Superior temporal gyrus (tissue), 1 donor: ENCODE measurements around the gene DCHS2.

ENCODE experiments used
- DNase-seq: peaks from one replicate; pipeline ENCODE4 v3.0.0-alpha.2; 2016; ENCODE audit errors: extremely low spot score

The DCHS2 gene

DNA sequence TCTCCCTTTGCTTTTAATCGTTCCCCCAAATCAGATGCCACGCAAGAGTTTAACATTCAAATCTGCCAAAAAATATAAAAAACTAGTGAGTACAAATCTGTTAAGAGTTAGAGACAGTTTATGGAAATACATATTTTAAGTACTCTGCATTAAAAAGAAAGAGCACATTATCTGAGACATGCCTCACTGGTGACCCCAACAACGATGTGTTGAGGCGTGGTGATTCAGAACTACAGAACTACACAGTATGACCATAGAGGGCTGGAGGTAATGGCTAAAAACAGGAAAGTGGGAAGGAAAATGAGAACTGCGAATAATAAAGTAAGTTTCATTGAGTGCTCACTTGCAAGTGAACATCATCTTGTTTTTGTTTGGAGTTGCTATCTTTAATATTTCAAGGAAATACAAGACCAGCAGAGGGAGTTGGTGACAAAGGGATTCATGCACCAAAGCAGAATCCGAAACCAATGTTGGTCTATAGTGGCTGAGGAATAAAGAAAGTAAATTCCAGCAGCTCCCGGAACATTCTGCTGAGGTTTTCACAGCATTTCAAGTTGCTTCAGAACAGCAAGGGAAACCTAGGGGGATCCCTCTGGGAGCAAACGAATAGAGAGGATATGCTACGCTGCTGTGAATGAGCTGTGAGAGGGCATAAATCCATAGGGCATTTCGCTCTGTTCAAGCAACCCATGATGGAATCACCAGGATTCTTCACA is 92.2 kb downstream of the DCHS2 start:
- peak; percentile 63 for DNase-seq

DNA sequence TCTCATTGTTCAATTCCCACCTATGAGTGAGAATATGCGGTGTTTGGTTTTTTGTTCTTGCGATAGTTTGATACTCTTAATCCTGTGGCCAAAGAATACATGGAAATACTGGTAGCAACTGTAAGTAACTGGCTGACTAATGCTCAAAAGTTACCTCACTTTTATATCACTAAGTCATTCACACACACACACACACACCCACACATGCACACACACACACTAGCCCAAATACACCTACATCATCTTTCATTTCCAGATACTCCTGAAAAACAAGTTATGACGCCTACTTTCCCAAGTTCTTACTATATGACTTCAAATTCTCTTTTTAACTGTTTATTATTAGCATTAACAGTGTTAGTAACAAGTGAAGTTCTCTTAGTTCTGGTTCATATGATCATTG is 101.3 kb downstream of the DCHS2 start:
- no peak for DNase-seq

DNA sequence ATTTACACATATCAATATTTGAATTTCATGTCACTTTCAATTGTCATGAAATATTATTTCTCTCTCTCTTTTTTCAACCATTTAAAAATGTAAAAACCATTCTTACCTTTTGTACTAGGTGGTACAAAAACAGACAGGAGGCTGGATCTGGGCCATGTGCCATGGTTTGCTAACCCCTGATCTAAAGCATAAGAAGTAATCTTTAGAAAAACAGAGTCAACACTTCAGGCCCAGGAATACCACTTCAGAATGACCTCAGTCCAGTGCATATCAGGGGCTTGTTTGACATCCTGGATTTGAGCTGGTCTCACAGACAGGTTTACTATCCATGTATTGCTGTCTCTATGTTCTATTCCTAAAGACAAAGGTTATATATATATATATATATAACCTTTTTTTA is 102.5 kb downstream of the DCHS2 start:
- DNase-seq, result no peak

DNA sequence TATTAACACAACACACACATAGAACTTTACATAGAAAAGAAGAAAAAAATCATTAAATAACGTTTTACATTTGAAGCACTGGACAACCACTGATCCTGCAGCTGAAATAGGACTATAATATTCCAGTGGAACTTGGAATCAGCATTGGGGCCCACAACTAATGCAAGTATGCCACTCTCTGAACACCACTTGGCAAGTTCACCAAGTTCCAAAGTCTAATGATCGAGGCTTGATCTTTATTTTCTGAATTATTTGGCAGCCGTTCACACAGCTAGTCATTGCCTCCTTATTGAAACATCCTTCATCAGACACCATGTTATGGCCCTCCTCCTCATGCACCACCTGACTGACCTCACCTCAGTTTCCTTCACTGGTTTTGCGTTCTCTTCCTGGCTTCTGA is 107.6 kb downstream of the DCHS2 start:
- no peak for DNase-seq

DNA sequence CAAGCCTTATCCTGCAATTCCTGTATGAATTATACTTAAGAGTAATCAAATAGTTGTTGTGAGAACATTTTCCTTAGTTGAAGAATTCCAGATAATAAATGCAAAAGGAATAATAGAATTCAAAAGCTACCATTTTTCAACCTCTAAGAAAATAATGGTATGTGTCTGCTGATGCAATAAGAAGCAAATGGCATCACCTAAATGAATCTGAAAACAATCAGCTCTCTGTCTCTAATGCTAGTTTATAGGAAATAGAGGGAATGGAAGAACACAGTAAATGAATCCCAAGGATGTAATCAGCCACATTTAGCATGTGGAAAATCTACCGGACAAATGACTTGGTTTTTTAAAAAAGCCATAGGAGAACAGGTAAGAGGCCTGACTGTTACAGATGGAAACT is 115.1 kb downstream of the DCHS2 start:
- DNase-seq, result no peak

DNA sequence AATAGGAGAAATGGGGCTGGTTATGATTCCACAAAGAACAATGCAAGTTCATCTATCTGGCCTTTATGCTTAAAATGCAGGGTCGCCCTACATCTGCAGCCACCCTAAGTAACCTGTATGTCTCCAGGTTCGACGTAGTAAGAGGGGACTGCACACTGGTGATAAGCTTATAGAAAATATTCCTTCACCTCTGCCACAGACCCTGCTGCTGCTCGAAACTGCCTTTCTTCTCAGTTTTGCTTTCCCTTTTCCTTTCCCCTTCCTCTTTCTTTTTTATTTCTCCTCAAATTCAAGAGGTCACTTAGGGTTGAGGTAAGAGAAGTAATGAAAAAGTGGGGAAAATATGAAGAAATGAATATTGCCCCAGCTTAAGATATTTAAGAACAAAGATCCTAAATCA is 123.5 kb downstream of the DCHS2 start:
- DNase-seq, result no peak

DNA sequence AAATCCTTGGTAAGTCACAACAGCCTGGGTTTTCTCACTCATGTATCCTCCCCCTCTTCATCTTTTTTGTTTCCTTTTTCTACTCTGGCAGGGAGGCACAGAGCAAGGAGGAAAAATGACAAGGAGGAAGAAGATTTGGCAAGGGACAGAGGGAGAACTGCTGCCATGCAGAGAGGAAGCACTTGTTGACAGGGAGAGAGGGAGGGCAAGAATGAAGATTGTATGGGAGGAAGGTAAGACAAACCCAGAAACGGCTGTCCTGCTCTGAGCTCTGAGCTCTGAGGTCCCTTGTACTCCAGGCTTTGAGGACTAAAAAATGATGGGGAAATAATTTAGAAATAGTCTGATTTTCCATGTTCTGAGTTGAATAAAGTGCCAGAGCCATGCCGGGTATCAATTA is 123.9 kb downstream of the DCHS2 start:
- peak; percentile 48 for DNase-seq

DNA sequence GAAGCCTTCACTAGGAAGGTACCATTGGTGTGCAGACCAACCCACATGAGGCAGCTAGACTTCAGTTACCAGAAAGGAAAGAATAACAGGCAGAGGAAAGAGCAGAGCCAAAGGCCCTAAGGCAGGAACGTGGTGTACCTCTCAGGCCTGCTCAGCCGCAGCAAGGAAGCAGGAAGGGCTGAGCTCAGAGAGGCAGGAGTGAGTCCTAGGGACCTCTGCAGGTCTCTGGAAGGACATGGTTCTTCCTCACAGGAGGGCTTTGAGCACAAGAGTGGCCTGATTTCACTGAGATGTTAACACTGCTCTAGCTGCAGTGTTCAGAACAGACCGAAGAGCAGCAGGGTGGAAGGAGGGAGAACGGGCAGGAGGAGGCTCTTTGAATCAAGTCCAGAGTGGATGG is 124.6 kb downstream of the DCHS2 start:
- no peak for DNase-seq

DNA sequence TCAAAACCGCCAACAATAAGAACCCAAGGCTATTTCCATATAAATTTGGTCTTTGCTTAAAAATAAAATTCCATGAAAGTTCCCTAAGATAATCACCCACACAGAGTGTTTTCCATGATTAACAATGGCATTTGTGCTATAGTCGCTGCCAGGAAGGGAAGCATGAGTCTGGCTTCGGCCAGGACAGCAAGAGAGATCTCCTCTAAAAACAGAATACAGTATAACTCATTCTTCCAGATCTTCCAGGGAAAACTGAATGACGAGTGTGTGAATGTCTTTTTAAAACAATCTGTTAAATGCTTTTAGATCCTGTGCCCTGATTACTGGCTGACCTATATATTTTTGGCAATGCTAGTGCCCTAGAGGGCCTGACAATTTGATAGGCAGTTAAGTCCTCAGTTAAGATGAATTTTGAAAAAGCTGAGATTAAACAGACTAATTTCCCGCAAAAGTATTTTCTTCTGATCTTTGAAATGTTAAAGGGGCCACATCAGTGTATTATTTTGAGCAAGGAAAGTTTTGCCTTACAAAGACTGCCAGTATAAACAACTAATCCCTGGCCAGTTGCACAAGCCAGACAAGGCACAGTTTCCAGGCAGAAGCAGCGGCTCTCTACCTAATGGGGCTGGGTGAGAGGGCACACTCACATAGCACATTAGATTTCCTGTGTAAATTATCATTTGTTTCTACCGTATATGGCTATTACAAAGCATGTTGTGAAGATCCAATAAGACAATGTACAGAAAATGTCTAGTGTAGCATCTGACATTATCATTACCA is 127.3 kb downstream of the DCHS2 start:
- DNase-seq, result no peak

DNA sequence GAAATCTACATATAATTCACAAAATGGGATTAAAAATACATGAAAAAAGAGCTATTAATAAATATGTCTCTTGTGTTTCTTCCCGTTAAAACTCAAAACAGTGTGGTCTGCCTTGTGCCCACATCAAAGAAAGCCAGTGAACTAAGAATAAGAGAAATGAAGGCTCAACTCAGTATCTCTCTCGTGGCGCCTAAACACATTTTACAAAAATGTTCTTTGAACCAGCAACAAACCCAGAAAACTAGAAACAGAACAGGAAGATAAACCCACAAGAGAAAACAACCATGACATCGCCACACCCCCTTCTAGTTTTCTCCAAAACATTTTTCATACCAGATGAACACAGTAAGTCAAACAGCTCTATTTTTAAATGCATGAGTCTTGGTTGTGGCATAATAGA is 130.1 kb downstream of the DCHS2 start:
- no peak for DNase-seq

DNA sequence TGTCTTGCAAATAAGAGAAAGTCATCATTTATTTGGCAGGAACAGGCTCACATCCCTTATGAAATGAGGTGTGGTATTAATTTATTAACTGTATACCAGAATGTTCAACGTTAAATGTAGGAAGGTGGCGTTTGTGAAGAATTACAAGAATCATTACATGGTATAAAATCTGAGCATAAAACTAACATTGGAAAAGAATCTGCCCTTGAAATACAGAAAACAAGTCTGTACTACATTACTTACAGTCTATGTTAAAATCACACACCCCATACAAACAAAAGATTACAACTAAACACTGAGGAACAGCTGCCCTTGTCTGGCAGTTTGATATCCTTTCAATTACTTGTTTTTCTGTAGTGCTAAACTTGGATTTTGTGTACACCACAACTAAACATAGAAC is 131.1 kb downstream of the DCHS2 start:
- DNase-seq, result no peak

DNA sequence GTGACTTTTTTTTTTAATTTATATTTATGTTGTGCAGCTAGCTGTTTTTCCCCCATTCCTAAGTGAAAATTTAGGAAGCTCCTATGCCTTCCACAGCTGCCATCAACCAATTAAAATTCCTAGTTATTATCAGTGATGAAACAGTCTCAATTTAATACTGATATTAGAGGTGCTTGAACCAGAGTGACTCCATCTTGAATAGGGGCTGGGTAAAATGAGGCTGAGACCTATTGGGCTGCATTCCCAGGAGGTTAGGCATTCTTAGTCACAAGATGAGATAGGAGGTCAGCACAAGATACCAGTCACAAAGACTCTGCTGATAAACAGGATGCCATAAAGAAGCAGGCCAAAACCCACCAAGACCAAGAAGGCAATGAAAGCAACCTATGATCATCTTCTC is 136.7 kb downstream of the DCHS2 start:
- DNase-seq, result no peak

DNA sequence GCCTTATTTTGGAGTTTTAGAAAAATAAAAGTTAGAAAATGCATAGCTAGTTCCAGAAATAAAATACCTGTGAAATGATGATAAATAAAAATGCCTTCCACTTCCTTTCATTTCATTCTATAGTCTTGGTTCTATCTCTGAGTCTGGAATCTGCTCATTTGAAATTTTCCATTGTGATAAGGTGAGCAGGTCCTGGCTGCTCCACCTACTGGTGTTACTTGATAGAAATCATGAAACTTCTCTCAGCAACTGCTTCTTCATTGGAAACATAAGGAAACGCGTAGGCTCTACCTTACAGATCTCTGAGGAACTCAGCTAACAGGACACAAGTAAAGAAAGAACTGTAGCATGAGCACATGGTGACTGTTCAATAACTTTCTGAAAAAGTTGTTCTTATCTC is 141.8 kb downstream of the DCHS2 start:
- DNase-seq, result no peak

DNA sequence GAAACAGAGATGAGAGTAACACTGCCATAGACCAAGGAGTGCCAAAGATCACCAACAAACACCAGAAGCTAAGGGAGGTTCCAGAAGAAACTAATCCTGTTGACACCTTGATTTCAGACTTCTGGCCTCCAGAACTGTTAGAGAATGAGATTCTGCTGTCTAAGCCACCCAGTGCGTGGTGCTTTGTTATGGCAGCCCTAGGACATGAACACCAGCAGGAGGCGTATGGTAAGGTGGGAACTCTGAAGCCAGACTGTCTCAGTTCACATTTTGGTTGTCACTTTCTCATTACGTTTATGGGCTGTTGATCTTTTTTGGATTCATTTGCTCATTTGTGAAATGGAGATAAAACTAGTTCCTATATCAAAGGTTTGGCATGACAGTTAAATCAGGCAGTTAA is 142.9 kb downstream of the DCHS2 start:
- no peak for DNase-seq

DNA sequence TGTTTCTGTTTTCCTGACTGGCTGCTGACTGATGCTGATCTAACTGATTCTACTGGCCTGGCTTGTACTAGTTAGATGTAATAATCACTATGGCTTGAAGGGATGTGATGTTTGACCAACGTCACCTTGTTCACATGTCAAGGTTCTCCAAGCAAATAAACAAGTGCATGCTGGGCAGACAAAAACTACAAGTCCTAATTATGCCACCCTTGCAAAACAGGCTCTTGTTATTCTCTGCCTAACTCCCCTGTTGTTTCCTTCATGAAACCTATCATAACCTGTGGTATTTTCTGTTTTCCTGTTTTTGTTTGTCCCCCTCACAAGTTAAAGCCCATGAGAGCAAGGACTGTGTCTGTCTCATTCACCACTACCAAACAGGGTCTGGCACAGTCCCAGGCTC is 146.2 kb downstream of the DCHS2 start:
- DNase-seq, result no peak

DNA sequence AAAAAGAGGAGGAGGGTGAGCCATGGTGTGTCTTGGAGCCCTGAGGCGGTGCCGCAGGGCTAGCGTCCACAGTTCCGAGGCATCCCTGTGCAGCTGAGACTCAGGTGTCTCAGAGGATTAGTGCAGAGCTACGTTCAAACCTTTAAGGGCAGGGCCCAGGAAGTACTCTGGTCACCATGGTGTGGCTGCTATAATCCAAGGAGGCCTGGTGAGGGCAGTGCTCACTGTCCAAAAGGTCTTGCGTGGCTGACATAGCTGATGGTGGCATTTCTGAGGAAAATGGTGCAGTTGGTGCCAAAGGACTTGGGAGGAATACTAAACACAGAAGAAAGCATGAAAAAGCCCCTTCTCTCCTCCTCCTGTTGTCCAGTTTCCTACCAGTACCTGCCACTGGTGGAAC is 146.9 kb downstream of the DCHS2 start:
- no peak for DNase-seq

DNA sequence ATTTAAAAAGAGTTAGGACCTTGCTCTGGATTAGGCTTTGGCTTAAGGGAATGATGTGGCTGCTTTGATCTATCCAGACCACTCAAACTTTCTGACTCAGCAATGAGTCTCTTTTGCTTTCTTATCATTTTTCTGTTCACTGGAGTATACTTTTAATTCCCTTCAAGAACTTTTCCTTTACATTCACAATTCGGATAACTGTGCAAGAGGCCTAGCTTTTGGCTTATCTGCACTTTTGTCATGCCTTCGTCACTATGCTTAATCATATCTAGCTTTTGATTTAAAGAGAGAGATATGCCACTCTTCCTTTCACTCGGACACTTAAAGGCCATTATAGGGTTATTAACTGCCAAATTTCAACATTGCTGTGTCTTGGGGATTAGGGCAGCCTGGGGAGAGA is 147.9 kb downstream of the DCHS2 start:
- no peak for DNase-seq

DNA sequence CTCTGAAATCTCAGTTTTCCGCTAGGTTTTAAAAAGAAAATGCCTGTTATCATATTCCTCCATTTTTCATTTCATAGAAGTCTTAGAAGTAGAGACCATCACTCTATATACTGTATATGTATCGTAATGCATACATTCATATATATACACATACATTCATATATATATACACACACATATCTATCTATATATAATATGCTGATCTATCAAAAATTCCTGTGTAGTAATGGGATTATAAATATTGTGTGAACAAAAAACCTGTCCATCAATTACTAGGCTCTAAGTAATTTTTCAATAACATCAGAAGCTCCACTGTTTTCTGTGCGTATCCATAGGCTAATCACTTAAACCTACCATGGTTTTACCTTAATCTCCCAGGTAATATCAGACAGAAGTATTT is 150.2 kb downstream of the DCHS2 start:
- no peak for DNase-seq

DNA sequence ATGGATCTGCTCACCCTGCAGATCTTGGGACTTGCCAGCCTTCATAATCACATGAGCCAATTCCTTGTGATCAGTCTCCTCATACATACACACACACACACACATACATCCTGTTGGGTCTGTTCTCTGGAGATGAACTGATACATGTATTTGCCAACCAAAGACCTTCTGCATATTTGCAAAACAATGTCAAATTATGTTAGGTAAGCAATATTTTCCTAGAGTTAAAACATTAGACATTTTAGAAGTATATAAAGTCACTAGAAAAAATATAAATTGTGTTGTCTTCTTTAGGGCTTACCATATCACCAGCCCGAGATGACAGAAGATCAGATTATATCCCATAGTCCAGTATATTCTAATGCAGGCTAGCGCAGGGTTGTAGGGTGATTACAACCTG is 156.0 kb downstream of the DCHS2 start:
- no peak for DNase-seq

DNA sequence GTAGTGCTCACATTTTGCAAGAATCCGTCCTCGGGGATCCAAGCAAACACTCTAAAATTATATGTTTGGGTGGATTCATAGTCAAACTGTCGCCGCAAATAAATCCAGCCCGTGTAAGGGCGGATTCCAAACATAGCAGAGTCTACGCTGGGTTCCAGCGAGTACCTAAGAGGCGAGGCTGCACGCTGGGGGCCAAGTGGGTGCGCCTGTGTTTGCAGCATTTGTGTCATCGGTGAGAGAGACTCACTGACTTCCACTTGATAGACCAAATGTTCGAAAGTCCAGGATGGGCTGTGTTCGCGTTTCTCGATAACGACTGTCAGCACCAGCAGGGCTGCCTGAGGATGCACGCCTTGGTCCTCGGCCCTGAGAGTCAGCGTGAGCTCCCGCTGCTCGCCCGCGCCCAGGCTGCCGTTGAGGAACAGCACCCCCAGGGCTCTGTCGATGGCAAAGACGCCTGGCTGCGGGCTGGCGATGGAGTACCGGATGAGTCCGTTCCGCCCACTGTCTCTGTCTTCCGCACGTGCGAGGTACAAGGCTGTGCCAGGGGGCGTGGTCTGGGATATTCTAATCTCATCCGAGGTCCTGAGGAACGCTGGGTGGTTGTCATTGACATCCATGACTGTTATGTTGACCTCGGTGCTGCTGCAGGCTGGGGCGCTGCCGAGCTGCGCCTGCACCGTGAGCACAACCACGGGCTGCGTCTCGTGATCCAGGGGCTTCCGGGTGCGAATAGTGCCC is 158.7 kb downstream of the DCHS2 start:
- peak; percentile 48 for DNase-seq

DNA sequence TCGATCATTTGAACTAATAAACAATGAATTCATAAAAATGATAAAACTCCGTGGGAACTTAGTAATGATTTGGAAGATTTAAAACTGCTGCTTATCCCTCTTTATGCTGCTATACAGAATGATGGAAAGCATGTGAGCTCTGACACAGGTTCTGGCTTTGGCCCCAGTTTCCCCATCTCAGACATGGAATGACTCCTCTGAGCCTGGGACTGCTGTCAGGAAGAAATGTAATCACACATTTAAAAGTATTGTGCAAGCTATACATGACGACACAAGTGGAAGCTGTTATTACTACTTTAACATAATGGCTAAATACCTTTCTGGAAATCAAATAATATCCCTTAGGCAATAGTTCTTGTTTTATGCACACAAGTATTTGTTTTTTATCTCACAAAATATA is 161.7 kb downstream of the DCHS2 start:
- no peak for DNase-seq

DNA sequence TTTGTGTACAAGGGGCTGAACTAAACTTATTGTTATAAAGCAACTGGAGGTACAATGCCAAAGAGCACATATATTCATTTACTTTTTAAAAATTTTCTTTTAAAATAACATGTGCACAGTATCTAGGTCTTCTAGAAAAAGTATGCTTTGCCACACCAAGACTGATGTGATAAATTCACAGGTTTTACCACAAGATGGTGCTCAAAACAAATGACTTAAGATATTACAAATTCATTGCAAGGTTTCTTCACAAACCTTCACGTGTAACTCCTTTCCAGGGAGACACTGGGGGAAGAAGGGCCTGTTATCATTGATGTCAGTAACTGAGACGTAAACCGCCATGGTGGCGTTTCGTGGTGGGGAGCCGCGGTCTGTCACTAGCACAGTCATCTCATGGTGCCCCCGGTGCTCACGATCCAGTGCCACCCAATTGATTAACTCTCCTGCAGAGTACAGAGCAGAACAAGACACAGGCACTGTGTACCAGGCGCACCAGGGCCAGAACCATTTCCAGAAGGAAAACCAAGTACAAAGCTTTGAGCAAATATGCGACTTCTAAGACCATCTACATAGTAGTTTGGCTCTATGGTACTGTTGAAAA is 162.2 kb downstream of the DCHS2 start:
- DNase-seq, result peak; percentile 70

DNA sequence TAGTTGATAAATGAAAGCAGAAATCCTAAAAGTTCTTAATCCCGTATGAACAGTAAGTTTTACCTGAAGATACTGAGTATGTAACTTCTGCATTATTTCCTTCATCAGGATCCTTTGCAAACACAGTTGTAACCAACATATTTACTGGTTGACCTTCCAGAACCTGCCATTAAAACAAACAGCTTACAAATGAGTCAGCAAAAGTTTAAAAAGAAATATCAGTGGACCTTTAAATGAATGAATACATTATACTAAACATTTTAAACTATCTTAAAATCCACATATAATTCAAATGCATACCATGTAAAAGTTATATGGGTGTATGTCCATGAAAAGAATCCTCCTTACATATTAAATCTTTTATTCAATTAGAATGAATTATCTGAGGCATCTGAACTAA is 163.6 kb downstream of the DCHS2 start:
- DNase-seq, result no peak
